ENCODE data around the gene ERC2.

GRCh38 chr3:56291953-56292352 is 176.3 kb downstream of the ERC2 start:
- no peak for TF ChIP-seq CTCF (IDR thresholded peaks at IDR 0.05)
- TF ChIP-seq POLR2A (IDR thresholded peaks at IDR 0.05) = no peak

All from breast epithelium (tissue), 3 donors.